DND-41 (cell line): Measurements from ENCODE around the gene CITED2.

ENCODE experiments used
- ATAC-seq: fragments of 200-7000 bp; cut with Tn5 transposase; 3 replicates; pipeline ENCODE4 v1.9.1; 2021; ENCODE audit warnings: low read depth; ENCODE audit not compliant: insufficient read depth
- DNase-seq: peaks from one replicate; pipeline ENCODE4 v3.0.0-alpha.2; 2020
- H2AFZ ChIP-seq: 2 replicates; pipeline ENCODE4 v1.6.0; 2012; ENCODE audit warnings: low read depth, low read length
- H3K27ac ChIP-seq: 2 replicates; pipeline ENCODE4 v1.5.1; 2012; ENCODE audit warnings: low read length, inconsistent platforms
- H3K27me3 ChIP-seq: fragments of 200-600 bp; sonication (generic); 2 replicates; pipeline ENCODE4 v1.6.0; 2012; ENCODE audit warnings: low read length, mild to moderate bottlenecking, inconsistent platforms; ENCODE audit not compliant: insufficient read depth, poor library complexity
- H3K36me3 ChIP-seq: 2 replicates; pipeline ENCODE4 v1.5.1; 2012; ENCODE audit warnings: low read length, inconsistent platforms; ENCODE audit not compliant: insufficient read depth
- H3K4me1 ChIP-seq: 2 replicates; pipeline ENCODE4 v1.5.1; 2012; ENCODE audit warnings: mild to moderate bottlenecking, low read length; ENCODE audit not compliant: insufficient read depth
- H3K4me2 ChIP-seq: 2 replicates; pipeline ENCODE4 v1.6.0; 2012; ENCODE audit warnings: mild to moderate bottlenecking, moderate library complexity, low read length, inconsistent platforms; ENCODE audit not compliant: insufficient read depth
- H3K4me3 ChIP-seq, 2 experiments: fragments of 200-600 bp in 1 of 2; shearing (Covaris generic) in 1 of 2; 2 replicates each; pipeline ENCODE4 v1.5.1; 2012 to 2016; ENCODE audit warnings: inconsistent platforms in 2 of 2, low read length in 2 of 2, mild to moderate bottlenecking in 2 of 2, low read depth in 1 of 2, moderate library complexity in 1 of 2
- H3K79me2 ChIP-seq: 2 replicates; pipeline ENCODE4 v1.6.0; 2012; ENCODE audit warnings: low read length, inconsistent platforms; ENCODE audit not compliant: insufficient read depth
- H3K9ac ChIP-seq: 2 replicates; pipeline ENCODE4 v1.6.0; 2012; ENCODE audit warnings: low read depth, mild to moderate bottlenecking, inconsistent platforms, low read length, moderate library complexity
- H3K9me3 ChIP-seq: 2 replicates; pipeline ENCODE4 v1.5.1; 2012; ENCODE audit warnings: low read length, moderate library complexity, mild to moderate bottlenecking, inconsistent platforms; ENCODE audit not compliant: insufficient read depth, severe bottlenecking
- H4K20me1 ChIP-seq: 2 replicates; pipeline ENCODE4 v1.6.0; 2012; ENCODE audit warnings: low read length; ENCODE audit not compliant: insufficient read depth
- CTCF ChIP-seq: IDR thresholded peaks from 2 replicates; pipeline ENCODE4 v1.5.1; 2012; ENCODE audit warnings: borderline replicate concordance, low read length, moderate library complexity, mild to moderate bottlenecking; ENCODE audit not compliant: poor library complexity, severe bottlenecking; ENCODE audit errors: extremely low read depth
- EZH2 ChIP-seq: IDR thresholded peaks from 3 replicates; pipeline ENCODE4 v1.6.1; 2012; ENCODE audit warnings: borderline replicate concordance, low read depth, mild to moderate bottlenecking, moderate library complexity, low read length, inconsistent platforms; ENCODE audit not compliant: severe bottlenecking

Gene CITED2

GRCh38 chr6:139335447-139336210 is 38.8 kb downstream of the CITED2 start:
- Histone ChIP-seq H3K4me3 (no peak overlapping the region), H3K4me1 (no peaks in the 10 kb centered on the region), H3K27ac (no peak overlapping the region), H4K20me1 (no peaks in the 10 kb centered on the region), H3K4me2 (no peak overlapping the region), H3K9ac (no peak overlapping the region), H3K9me3 (no peaks in the 10 kb centered on the region), H3K36me3 (no peaks in the 10 kb centered on the region), H3K79me2 (no peaks in the 10 kb centered on the region), H2AFZ (no peak overlapping the region), H3K27me3 (no peaks in the 10 kb centered on the region)
- DNase-seq (no peak), ATAC-seq (no peak)
- TF ChIP-seq EZH2 = no peak
- no peak for TF ChIP-seq CTCF

- DNase-seq (no peak), ATAC-seq (no peak)
- Histone ChIP-seq H2AFZ (no peak overlapping the region), H3K4me2 (no peak overlapping the region), H3K4me1 (no peaks in the 10 kb centered on the region), H4K20me1 (no peaks in the 10 kb centered on the region), H3K36me3 (no peaks in the 10 kb centered on the region), H3K27ac (no peak overlapping the region), H3K27me3 (no peaks in the 10 kb centered on the region), H3K9me3 (no peaks in the 10 kb centered on the region), H3K9ac (no peak overlapping the region), H3K4me3 (no peak overlapping the region), H3K79me2 (no peaks in the 10 kb centered on the region)
- TF ChIP-seq EZH2 (no peak), CTCF (no peak)
These were observed 39.5 kb downstream of the CITED2 start for GRCh38 chr6:139334806-139335446.

GRCh38 chr6:139330826-139331500 is 43.5 kb downstream of the CITED2 start:
- no peak for TF ChIP-seq CTCF
- TF ChIP-seq EZH2 = no peak
- Histone ChIP-seq H3K36me3 (no peaks in the 10 kb centered on the region), H3K27ac (no peak overlapping the region), H2AFZ (no peak overlapping the region), H3K27me3 (no peaks in the 10 kb centered on the region), H4K20me1 (no peaks in the 10 kb centered on the region), H3K79me2 (no peaks in the 10 kb centered on the region), H3K4me1 (peaks cover 7% of the 10 kb centered on the region), H3K4me3 (no peak overlapping the region), H3K9ac (no peak overlapping the region), H3K4me2 (no peak overlapping the region), H3K9me3 (no peaks in the 10 kb centered on the region)
- DNase-seq = no peak
- ATAC-seq = no peak
